Endothelial cell of umbilical vein (primary cell): Measurements from ENCODE around the gene PKD1. TPM values are rescaled to one million over a fixed set of nuclear protein-coding genes. Genes with fewer than 3 reads are reported as not detected.

Experiments
- BruUV-seq: library from RNA; stranded (reverse); fragments of 400-500 nt; replicated peaks from 2 replicates; lab custom pipeline; 2021; lab: Mats Ljungman, UMichigan
- CTCF ChIA-PET: fragments of 300-600, 350-600 bp; sonication (Branson Sonifier 250); formaldehyde crosslinking; loops from one replicate; lab custom pipeline; 2021; ENCODE audit warnings: antibody characterized with exemption, inconsistent platforms; lab: Charles Lee
- POLR2A ChIA-PET: fragments of 300-600, 350-600 bp; sonication (Branson Sonifier 250); formaldehyde crosslinking; loops from one replicate; lab custom pipeline; 2021; ENCODE audit warnings: antibody characterized with exemption, inconsistent platforms; lab: Charles Lee
- DNase-seq: peaks from one replicate; pipeline ENCODE4 v3.0.0-alpha.2; 2011; ENCODE audit warnings: low read depth, low spot score
- FAIRE-seq: peaks from 2 replicates; lab custom pipeline; 2011; peaks lifted over from hg19 to GRCh38; lab: Jason Lieb, UNC
- H2AFZ ChIP-seq: 2 replicates; pipeline ENCODE4 v1.6.0; 2012; ENCODE audit warnings: low read depth, low read length, control low read depth, inconsistent platforms
- H3K27ac ChIP-seq: 2 replicates; pipeline ENCODE4 v1.5.1; 2011; ENCODE audit warnings: low read depth, mild to moderate bottlenecking, control low read depth, low read length, moderate library complexity; ENCODE audit not compliant: insufficient read depth
- H3K27me3 ChIP-seq, 2 experiments: 2 replicates each; pipeline versions ENCODE4 v1.6.0 to v1.6.1; 2011; ENCODE audit warnings: low read length in 2 of 2, mixed read lengths in 1 of 2; ENCODE audit not compliant: control insufficient read depth in 2 of 2, insufficient read depth in 2 of 2
- H3K36me3 ChIP-seq, 2 experiments: 2 replicates in 1 of 2; 3 replicates in 1 of 2; pipeline ENCODE4 v1.5.1; 2011; ENCODE audit warnings: low read length in 2 of 2, mild to moderate bottlenecking in 1 of 2, moderate library complexity in 1 of 2; ENCODE audit not compliant: control insufficient read depth in 2 of 2, insufficient read depth in 2 of 2; ENCODE audit errors: extremely low read depth in 1 of 2
- H3K4me1 ChIP-seq: 3 replicates; pipeline ENCODE4 v1.5.1; 2011; ENCODE audit warnings: mild to moderate bottlenecking, low read length; ENCODE audit not compliant: control insufficient read depth, insufficient read depth; ENCODE audit errors: extremely low read depth
- H3K4me2 ChIP-seq: 2 replicates; pipeline ENCODE4 v1.6.1; 2011; ENCODE audit warnings: low read length, control low read depth, mixed read lengths; ENCODE audit not compliant: insufficient read depth
- H3K4me3 ChIP-seq, 3 experiments: fragments of 200-600 bp in 1 of 3; sonication (generic), shearing (Covaris generic) in 1 of 3; replicated peaks in 1 of 3; 2 replicates each; pipeline ENCODE4 v1.5.1; 2011 to 2016; ENCODE audit warnings: control low read depth in 3 of 3, low read length in 3 of 3, mild to moderate bottlenecking in 2 of 3, inconsistent platforms in 1 of 3, low read depth in 1 of 3, moderate library complexity in 1 of 3; ENCODE audit not compliant: insufficient read depth in 1 of 3
- H3K79me2 ChIP-seq: 2 replicates; pipeline ENCODE4 v1.6.0; 2012; ENCODE audit warnings: low read length, inconsistent platforms; ENCODE audit not compliant: control insufficient read depth, insufficient read depth
- H3K9ac ChIP-seq: replicated peaks from 2 replicates; pipeline ENCODE3; 2011; ENCODE audit warnings: low read length, control low read depth; ENCODE audit not compliant: insufficient read depth; ENCODE audit errors: extremely low read depth
- H3K9me1 ChIP-seq: replicated peaks from 3 replicates; pipeline ENCODE4 v1.6.0; 2011; ENCODE audit warnings: mild to moderate bottlenecking, low read length; ENCODE audit not compliant: control insufficient read depth, insufficient read depth; ENCODE audit errors: extremely low read depth
- H3K9me3 ChIP-seq: replicated peaks from 2 replicates; pipeline ENCODE4 v1.5.1; 2012; ENCODE audit warnings: low read length, inconsistent platforms; ENCODE audit not compliant: control insufficient read depth, insufficient read depth
- H4K20me1 ChIP-seq: replicated peaks from 2 replicates; pipeline ENCODE3; 2011; ENCODE audit warnings: mild to moderate bottlenecking, low read length; ENCODE audit not compliant: control insufficient read depth, insufficient read depth; ENCODE audit errors: extremely low read depth
- CTCF ChIP-seq, 2 donors: IDR thresholded peaks; 1 replicate in 1 of 2; 2 replicates in 1 of 2; pipeline ENCODE4 v1.5.1; 2011; ENCODE audit warnings: low read length in 2 of 2, mild to moderate bottlenecking in 2 of 2, moderate library complexity in 2 of 2, control low read depth in 1 of 2, inconsistent platforms in 1 of 2, low read depth in 1 of 2; ENCODE audit not compliant: insufficient read depth in 1 of 2; ENCODE audit errors: extremely low read depth in 1 of 2
- EZH2 ChIP-seq: IDR thresholded peaks from 2 replicates; pipeline ENCODE4 v1.6.1; 2012; ENCODE audit warnings: borderline replicate concordance, low read depth, mild to moderate bottlenecking, moderate library complexity, low read length, inconsistent platforms; ENCODE audit not compliant: severe bottlenecking
- FOS ChIP-seq: IDR thresholded peaks from 2 replicates; pipeline ENCODE4 v1.6.1; 2011; ENCODE audit warnings: mild to moderate bottlenecking, low read length, moderate library complexity, borderline replicate concordance; ENCODE audit not compliant: insufficient read depth
- GATA2 ChIP-seq: IDR thresholded peaks from 2 replicates; pipeline ENCODE4 v1.7.0; 2011; ENCODE audit warnings: low read depth, mild to moderate bottlenecking, moderate library complexity, mixed read lengths, low read length; ENCODE audit not compliant: insufficient read length, insufficient read depth
- JUN ChIP-seq: IDR thresholded peaks from 2 replicates; pipeline ENCODE4 v1.6.1; 2011; ENCODE audit warnings: borderline replicate concordance, low read depth; ENCODE audit not compliant: insufficient read length, insufficient read depth
- MAX ChIP-seq: IDR thresholded peaks from 2 replicates; pipeline ENCODE4 v1.6.1; 2011; ENCODE audit not compliant: insufficient read depth, insufficient read length
- MYC ChIP-seq: IDR thresholded peaks from one replicate; pipeline ENCODE4 v1.6.1; 2011; ENCODE audit warnings: mild to moderate bottlenecking, low read depth, low read length
- POLR2A ChIP-seq: IDR thresholded peaks from 2 replicates; pipeline ENCODE4 v1.6.1; 2012; ENCODE audit warnings: low read depth, mild to moderate bottlenecking, control low read depth, low read length
- POLR2AphosphoS5 ChIP-seq: IDR thresholded peaks from 2 replicates; pipeline ENCODE4 v1.6.1; 2012; ENCODE audit warnings: low read depth, mild to moderate bottlenecking, control low read depth, low read length, moderate library complexity; ENCODE audit not compliant: insufficient read depth
- dilution Hi-C: fragments of 300-500 bp; cut with MboI; formaldehyde crosslinking; loops from one replicate; pipeline ENCODE4 v1.15.0; 2019; ENCODE audit warnings: low sequenced_read_pairs; ENCODE audit not compliant: extremely low pct_ligation_motif_present
- intact Hi-C: fragments of 100-400 bp; cut with micrococcal nuclease; formaldehyde crosslinking; loops from one replicate; pipeline ENCODE4 v1.10.0; 2022
- polyA plus RNA-seq, 4 experiments: library from polyadenylated mRNA; depleted of rRNA in 3 of 4; stranded (reverse) in 3 of 4; unstranded in 1 of 4; fragments of >200 nt; gene quantifications; 2 replicates each; pipeline versions ENCODE4 v1.2.1 to v1.2.3, GENCODE V29; 2011 to 2012; ENCODE audit warnings: missing spikeins in 1 of 4
- total RNA-seq: library from RNA; stranded (reverse); gene quantifications from 2 replicates; pipeline ENCODE4 v1.2.3, GENCODE V29; 2021

The PKD1 gene
- total and polyA plus RNA-seq, 2 donors (not counting 3 experiments of a cell fraction or from before 2014, with no cell fraction given): 52.5 to 102 TPM

- H3K27me3 ChIP-seq: no peaks in the 10 kb centered on the region
- H3K36me3 ChIP-seq: no peaks in the 10 kb centered on the region
- no peak for DNase-seq
- ChIA-PET CTCF (interaction anchor here (1.0 kb wide), 2 partner anchors 127 to 140 kb away, joined by 4 read pairs; no protein-coding TSS in a partner anchor), POLR2A (interaction anchor here (4.8 kb wide), 1 partner anchor 11 kb away, joined by 24 read pairs; the partner anchor contains the start of gene TRAF7)
- FAIRE-seq: no peak
- H3K4me2 ChIP-seq: no peak overlapping the region
- H3K9me3 ChIP-seq: no peaks in the 10 kb centered on the region
- H3K4me1 ChIP-seq: peaks cover 7% of the 10 kb centered on the region
- dilution Hi-C loops (no loop called here), intact Hi-C loops (no loop called here)
- H3K27ac ChIP-seq: no peak overlapping the region
- H3K9me1 ChIP-seq: no peaks in the 10 kb centered on the region
- H3K4me3 ChIP-seq: no peak overlapping the region
- no peak for TF ChIP-seq POLR2A
- no peak for TF ChIP-seq JUN
- TF ChIP-seq POLR2AphosphoS5: no peak
- TF ChIP-seq MAX: no peak
- no peak for TF ChIP-seq CTCF (IDR thresholded peaks at IDR 0.05; ENCODE audit: extremely low read depth in 1 of 2, insufficient read depth in 1 of 2, low read depth in 1 of 2, low read length in 2 of 2)
- TF ChIP-seq MYC: no peak
- TF ChIP-seq EZH2: no peak
- no peak for TF ChIP-seq GATA2
- no peak for TF ChIP-seq FOS
- H3K79me2 ChIP-seq: no peaks in the 10 kb centered on the region
- no peak overlapping the region for H3K9ac ChIP-seq
- no peaks in the 10 kb centered on the region for H4K20me1 ChIP-seq
- no TSS peak for BruUV-seq
- H2AFZ ChIP-seq: no peak overlapping the region
These were observed 8.3 kb upstream of the PKD1 start for GRCh38 chr16:2143878-2144485.
